Colonic mucosa (tissue), 4 donors: ENCODE results near the gene RMDN2. TPM values are rescaled to one million over a fixed set of nuclear protein-coding genes. Genes with fewer than 3 reads are reported as not detected.

ENCODE experiments used
- DNase-seq: peaks from one replicate; pipeline ENCODE4 v3.0.0-alpha.2; 2020
- H3K27ac ChIP-seq: fragments of 200-600 bp; one replicate; pipeline ENCODE4 v1.8.0; 2021
- H3K27me3 ChIP-seq: fragments of 200-600 bp; one replicate; pipeline ENCODE4 v1.8.0; 2021
- H3K36me3 ChIP-seq: fragments of 200-600 bp; one replicate; pipeline ENCODE4 v1.8.0; 2021
- H3K4me1 ChIP-seq: fragments of 200-600 bp; one replicate; pipeline ENCODE4 v1.8.0; 2021; ENCODE audit warnings: mild to moderate bottlenecking
- H3K4me3 ChIP-seq: fragments of 200-600 bp; one replicate; pipeline ENCODE4 v1.8.0; 2021
- H3K9ac ChIP-seq, 2 donors: one replicate each; pipeline ENCODE4 v1.7.0; 2013; ENCODE audit warnings: control low read depth in 2 of 2, low read depth in 2 of 2, low read length in 2 of 2
- H3K9me3 ChIP-seq: fragments of 200-600 bp; one replicate; pipeline ENCODE4 v1.8.0; 2021
- intact Hi-C: fragments of 100-400 bp; cut with DNase I; formaldehyde crosslinking; loops from one replicate; pipeline ENCODE4 v1.14.1; 2022
- total RNA-seq, 2 donors: library from RNA; stranded (reverse); fragmentation: NEBNext Ultra II Directional in 1 of 2; extraction: Animal tissue kit (Norgen Biotek cat#: 25700) in 1 of 2; gene quantifications; one replicate each; pipeline ENCODE4 v1.2.1, GENCODE V29; 2021
- TF ChIP-seq, protein P1 (sequence below): fragments of 200-600 bp; IDR thresholded peaks from one replicate; pipeline ENCODE4 v1.8.0; 2022; ENCODE audit warnings: antibody characterized with exemption, mild to moderate bottlenecking
- donor health status: healthy.
- donor health status: DM: no; HTN: no; CAD: no.
- donor health status: DM: no; HTN: no; CAD: no.

The RMDN2 gene, protein sequence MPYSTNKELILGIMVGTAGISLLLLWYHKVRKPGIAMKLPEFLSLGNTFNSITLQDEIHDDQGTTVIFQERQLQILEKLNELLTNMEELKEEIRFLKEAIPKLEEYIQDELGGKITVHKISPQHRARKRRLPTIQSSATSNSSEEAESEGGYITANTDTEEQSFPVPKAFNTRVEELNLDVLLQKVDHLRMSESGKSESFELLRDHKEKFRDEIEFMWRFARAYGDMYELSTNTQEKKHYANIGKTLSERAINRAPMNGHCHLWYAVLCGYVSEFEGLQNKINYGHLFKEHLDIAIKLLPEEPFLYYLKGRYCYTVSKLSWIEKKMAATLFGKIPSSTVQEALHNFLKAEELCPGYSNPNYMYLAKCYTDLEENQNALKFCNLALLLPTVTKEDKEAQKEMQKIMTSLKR
- total RNA-seq, result 10 to 100 TPM; 19.8 to 26.5 TPM

DNA sequence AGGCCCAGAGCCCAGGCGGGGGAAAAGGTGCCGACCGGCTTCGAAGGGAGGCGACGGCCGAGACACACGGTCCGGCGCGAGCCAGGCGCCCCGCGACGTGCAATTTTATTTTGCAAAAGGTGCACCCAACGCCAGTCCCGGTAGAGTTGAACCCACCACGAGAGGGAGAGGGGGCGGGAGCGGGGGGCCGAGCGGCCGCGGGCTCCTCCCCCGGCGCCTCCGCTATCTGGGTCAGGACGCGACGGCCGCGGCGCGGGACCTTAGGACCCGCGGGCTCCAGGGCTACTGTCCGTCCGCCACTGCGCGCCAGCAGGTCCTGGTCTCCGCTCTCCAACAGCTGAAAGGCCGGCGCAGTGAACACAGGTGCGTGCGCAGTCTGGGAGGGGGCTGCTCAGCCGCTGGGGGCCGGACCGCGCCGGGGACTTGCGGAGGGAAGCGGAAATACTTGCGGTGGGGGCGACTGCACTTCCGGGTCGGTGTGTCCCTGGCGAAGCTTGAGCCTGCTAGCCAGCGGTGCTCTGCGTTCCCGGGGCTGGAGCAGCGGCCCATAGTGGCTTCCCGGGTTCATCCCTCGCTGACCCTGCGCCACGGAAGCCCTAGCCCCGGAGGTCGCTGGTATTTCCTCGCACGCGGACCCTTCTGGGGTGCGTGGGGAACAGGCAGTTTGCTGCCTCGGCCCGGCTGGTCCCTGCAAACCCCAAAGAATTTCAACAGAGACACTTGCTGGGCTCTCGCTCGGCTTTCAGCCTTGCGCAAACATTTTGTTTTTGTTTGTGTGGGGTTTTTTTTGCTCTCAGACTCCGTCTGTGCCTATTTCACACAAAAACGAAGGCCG is at the start of gene RMDN2:
RMDN2 (plus strand) TSS at position 225 of the 835 bp plus-strand sequence. CDS start 3,991 bp downstream, outside the sequence.
- peak within 1 kb of the TSS; percentile 84 for H3K27ac ChIP-seq
- peak; percentile 90 for DNase-seq
- H3K4me1 ChIP-seq, result peaks cover 3% of the 10 kb centered on the region
- H3K9ac ChIP-seq, result peak within 1 kb of the TSS; percentile 74 to 87
- TF ChIP-seq, protein P1, sequence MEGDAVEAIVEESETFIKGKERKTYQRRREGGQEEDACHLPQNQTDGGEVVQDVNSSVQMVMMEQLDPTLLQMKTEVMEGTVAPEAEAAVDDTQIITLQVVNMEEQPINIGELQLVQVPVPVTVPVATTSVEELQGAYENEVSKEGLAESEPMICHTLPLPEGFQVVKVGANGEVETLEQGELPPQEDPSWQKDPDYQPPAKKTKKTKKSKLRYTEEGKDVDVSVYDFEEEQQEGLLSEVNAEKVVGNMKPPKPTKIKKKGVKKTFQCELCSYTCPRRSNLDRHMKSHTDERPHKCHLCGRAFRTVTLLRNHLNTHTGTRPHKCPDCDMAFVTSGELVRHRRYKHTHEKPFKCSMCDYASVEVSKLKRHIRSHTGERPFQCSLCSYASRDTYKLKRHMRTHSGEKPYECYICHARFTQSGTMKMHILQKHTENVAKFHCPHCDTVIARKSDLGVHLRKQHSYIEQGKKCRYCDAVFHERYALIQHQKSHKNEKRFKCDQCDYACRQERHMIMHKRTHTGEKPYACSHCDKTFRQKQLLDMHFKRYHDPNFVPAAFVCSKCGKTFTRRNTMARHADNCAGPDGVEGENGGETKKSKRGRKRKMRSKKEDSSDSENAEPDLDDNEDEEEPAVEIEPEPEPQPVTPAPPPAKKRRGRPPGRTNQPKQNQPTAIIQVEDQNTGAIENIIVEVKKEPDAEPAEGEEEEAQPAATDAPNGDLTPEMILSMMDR, result no peak
- H3K27me3 ChIP-seq, result no peaks in the 10 kb centered on the region
- no peaks in the 10 kb centered on the region for H3K9me3 ChIP-seq
- H3K36me3 ChIP-seq, result no peaks in the 10 kb centered on the region
- H3K4me3 ChIP-seq, result peak within 1 kb of the TSS; percentile 59
- intact Hi-C loops, result no loop called here

DNA sequence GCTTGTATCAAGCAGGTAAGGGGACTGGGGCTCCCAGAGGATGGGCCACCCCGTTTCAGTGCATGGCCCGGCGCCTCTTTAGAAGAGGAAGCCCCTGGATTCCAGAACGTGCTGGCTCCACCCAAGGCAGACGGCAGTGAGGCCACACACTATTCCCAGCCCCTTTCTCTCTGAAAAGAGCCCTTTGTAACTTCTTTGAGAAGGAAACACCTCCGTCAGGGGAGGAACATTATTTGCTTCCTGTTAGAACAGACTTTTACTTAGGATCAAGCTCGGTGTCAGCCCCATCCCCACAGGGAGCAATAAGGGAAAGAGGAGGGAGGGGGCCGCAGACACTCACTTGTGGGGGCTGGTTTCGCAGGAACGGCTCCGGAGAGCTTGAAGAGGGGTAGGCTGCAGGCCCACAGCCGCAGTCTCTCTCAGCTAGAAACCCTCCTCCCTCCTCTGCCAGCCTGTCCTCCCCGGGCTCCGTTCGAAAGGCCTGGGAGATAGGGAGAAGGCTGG is 49.6 kb upstream of the RMDN2 start:
- H3K4me1 ChIP-seq, result no peaks in the 10 kb centered on the region
- no peak overlapping the region for H3K4me3 ChIP-seq
- H3K27ac ChIP-seq, result no peak overlapping the region
- DNase-seq, result no peak
- no peaks in the 10 kb centered on the region for H3K9me3 ChIP-seq
- no peak overlapping the region for H3K9ac ChIP-seq
- no peaks in the 10 kb centered on the region for H3K36me3 ChIP-seq
- TF ChIP-seq, protein P1, result no peak
- H3K27me3 ChIP-seq, result no peaks in the 10 kb centered on the region
- intact Hi-C loops, result loop anchor here (5.0 kb wide), 2 partner anchors 43 to 463 kb away; no protein-coding TSS in a partner anchor

DNA sequence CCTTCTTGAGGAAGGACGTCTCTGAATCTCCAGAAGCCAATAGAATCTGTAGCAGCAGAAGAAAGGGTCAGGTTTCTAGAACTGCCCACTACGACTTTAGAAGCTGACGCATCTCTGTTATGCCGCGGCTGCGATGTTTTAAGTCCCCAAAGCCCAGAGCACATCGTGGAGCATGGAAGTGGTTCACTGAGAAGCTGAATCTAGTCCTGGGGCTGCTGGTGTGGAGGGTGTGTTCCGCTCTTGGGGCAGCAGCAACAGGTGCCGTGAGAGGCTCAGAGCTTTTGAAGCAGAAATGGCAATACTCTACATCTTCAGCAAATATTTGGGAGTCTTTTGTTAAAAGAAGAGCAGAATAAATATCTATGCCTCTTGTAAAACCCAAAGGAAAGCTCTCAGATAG is 48.9 kb upstream of the RMDN2 start:
- DNase-seq, result no peak

DNA sequence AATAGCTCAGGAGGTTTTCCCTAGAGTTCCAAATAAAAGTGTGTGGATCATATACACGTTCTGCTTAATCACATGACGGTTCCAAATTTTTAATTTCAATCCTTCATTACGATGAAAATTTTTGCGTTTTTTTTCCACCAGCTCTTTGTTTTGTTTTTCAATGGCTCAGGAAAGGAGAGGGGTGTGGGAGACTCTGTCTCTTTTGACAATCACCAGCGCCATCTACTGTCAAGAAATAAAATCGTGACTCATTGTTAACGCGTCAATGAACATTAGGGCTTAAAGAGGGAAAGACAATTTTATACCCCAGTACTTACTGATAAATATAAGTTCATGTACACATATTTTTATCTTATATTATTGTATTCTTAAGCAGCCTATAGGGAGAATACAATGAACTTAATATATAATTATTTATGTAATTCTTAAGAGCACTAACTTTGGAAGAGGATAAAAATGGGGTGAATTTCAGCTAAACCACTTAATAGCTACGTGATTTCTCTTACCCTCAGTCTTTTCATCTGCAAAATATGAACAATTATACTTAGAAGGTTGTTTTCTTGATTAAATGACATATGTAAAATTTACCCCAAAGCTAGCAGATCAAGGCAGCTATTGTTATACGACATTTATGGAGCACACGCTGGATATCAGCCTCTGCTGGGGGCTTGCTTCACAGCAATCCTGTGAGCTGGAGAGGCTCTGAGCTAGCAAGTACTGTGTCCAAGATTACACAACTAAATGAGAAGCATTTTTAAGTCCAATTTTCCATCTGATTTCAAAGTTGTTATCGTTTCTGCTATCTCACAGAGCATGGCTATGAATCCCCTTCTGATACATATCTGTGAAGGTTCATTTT is 47.4 kb upstream of the RMDN2 start:
- Histone ChIP-seq H3K27ac (no peak overlapping the region), H3K36me3 (no peaks in the 10 kb centered on the region), H3K9me3 (no peaks in the 10 kb centered on the region), H3K27me3 (no peaks in the 10 kb centered on the region), H3K9ac (no peak overlapping the region), H3K4me3 (no peak overlapping the region), H3K4me1 (no peaks in the 10 kb centered on the region)
- TF ChIP-seq, protein P1, result peak; percentile 67
- DNase-seq, result peak; percentile 60
- intact Hi-C loops, result loop anchor here (5.0 kb wide), 2 partner anchors 45 to 465 kb away; no protein-coding TSS in a partner anchor

More for the DNA sequence above, 48.9 kb upstream of the RMDN2 start:
- Histone ChIP-seq H3K27me3 (no peaks in the 10 kb centered on the region), H3K9me3 (no peaks in the 10 kb centered on the region), H3K4me3 (no peak overlapping the region), H3K36me3 (no peaks in the 10 kb centered on the region), H3K9ac (no peak overlapping the region), H3K27ac (no peak overlapping the region), H3K4me1 (no peaks in the 10 kb centered on the region)
- intact Hi-C loops, result loop anchor here (5.0 kb wide), 2 partner anchors 44 to 464 kb away; no protein-coding TSS in a partner anchor
- TF ChIP-seq, protein P1, result no peak
